ENCODE data around the gene FBLN5.

FBLN5 gene

DNA sequence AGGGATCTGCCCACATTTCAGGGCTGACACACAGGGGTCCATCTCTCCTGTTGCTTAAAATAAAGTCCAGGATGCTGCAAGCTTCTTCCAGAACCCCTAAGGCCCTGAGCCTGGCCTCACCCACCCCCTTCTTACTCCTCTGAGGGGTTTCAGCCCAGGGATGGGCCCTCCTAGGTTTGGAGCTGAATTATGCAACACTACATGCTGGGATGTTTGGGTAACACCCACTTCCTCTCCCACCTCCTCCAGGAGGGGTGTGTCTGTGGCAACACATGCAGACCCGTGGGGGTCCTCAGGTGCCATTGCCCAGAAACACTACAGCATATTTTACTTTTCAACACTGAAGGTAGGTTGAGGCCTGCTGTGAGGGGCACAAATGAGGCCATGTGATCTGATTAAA lies 5.4 kb downstream of the FBLN5 start:
- Histone ChIP-seq H3K4me1 (no peaks in the 10 kb centered on the region), H3K4me3 (ENCODE audit: low read depth, low read length) (no peak overlapping the region), H3K27me3 (peaks cover 26% of the 10 kb centered on the region), H3K36me3 (no peaks in the 10 kb centered on the region), H3K9me3 (no peaks in the 10 kb centered on the region)
- TF ChIP-seq, protein P1, sequence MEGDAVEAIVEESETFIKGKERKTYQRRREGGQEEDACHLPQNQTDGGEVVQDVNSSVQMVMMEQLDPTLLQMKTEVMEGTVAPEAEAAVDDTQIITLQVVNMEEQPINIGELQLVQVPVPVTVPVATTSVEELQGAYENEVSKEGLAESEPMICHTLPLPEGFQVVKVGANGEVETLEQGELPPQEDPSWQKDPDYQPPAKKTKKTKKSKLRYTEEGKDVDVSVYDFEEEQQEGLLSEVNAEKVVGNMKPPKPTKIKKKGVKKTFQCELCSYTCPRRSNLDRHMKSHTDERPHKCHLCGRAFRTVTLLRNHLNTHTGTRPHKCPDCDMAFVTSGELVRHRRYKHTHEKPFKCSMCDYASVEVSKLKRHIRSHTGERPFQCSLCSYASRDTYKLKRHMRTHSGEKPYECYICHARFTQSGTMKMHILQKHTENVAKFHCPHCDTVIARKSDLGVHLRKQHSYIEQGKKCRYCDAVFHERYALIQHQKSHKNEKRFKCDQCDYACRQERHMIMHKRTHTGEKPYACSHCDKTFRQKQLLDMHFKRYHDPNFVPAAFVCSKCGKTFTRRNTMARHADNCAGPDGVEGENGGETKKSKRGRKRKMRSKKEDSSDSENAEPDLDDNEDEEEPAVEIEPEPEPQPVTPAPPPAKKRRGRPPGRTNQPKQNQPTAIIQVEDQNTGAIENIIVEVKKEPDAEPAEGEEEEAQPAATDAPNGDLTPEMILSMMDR (IDR thresholded peaks at IDR 0.05; ENCODE audit: low read depth, low read length) = no peak
- DNase-seq = no peak

DNA sequence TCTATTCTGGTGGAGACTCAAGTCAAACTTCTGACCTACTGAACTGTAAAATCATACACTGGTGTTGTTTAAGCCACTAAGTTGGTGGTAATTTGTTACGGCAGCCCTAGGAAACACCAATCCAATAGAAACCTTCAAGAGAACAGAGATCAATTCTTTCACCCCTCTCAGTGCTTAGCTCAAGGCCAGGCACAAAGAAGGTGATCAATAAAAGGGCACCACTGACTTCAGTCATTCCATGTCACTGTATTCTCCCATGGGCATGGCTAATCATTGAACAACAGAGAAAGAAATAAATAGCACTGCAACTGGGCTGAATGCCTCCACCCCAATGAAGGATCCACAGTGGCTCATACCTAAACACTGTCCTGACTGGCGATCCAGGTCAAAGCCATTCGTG lies 7.3 kb downstream of the FBLN5 start:
- Histone ChIP-seq H3K36me3 (no peaks in the 10 kb centered on the region), H3K4me3 (ENCODE audit: low read depth, low read length) (no peak overlapping the region), H3K9me3 (no peaks in the 10 kb centered on the region), H3K4me1 (no peaks in the 10 kb centered on the region), H3K27me3 (peaks cover 9% of the 10 kb centered on the region)
- no peak for DNase-seq
- TF ChIP-seq, protein P1 (IDR thresholded peaks at IDR 0.05; ENCODE audit: low read depth, low read length) = no peak

DNA sequence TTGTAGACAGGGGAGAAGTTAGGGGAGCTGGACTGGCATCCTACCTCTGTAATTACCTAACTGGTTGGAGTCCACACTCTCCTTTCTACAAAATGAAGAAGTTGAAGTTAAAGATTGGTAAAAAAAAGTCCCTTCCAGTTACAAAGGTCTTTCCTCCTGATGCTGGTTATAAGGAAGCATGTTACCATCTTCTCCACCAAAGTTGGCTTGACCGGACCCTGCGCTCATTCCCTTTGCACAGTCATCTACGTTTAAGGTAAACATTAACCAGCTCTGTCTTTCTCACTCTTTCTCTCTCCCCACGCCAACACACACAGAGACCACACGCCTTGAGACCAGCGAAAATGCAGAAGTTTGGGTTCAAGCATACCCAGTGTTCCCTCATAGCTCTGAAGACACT lies 11.9 kb downstream of the FBLN5 start:
- Histone ChIP-seq H3K36me3 (no peaks in the 10 kb centered on the region), H3K27me3 (no peaks in the 10 kb centered on the region; the same call in 1 of the 2 replicates), H3K4me3 (ENCODE audit: low read depth, low read length) (no peak overlapping the region), H3K9me3 (no peaks in the 10 kb centered on the region), H3K4me1 (no peaks in the 10 kb centered on the region)
- TF ChIP-seq, protein P1 (IDR thresholded peaks at IDR 0.05; ENCODE audit: low read depth, low read length) = no peak
- DNase-seq = no peak

DNA sequence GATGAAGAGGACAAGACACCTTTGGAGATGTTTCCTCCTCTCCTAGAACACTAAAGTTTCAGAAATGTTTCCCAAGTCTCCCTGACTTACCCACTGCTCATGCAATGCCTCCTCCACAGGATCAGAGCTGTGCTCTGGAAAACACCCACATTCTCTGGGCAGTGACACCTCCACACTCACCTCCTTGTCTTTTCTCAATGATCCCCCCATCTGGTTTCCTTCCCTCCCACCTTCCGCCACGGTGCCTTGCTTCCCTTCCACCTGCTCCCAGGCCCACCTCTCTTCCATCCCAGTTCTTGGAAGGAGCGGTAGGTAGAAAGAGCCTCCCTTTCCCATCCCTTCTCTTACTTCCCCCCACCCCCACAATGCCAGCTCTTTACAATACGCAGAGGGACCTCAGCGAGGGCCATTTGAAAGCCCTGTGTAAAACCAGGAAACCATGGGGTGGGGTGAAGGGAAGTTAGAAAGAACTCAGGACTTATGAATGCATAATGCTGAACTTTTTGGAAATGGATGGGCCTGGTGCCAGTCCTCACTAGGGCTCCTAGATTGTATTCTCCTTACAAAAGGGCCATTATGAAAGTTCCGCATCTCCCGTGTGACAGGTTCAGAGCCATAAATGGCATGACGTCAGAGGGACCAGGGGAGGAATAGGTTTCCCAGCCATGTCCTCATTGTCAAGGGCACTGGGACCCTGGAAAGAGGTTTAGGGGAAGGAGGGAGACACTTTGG lies 12.8 kb downstream of the FBLN5 start:
- TF ChIP-seq, protein P1 (IDR thresholded peaks at IDR 0.05; ENCODE audit: low read depth, low read length) = no peak
- Histone ChIP-seq H3K4me3 (ENCODE audit: low read depth, low read length) (no peak overlapping the region), H3K4me1 (no peaks in the 10 kb centered on the region), H3K36me3 (no peaks in the 10 kb centered on the region), H3K9me3 (no peaks in the 10 kb centered on the region), H3K27me3 (no peaks in the 10 kb centered on the region; the same call in 1 of the 2 replicates)
- no peak for DNase-seq

DNA sequence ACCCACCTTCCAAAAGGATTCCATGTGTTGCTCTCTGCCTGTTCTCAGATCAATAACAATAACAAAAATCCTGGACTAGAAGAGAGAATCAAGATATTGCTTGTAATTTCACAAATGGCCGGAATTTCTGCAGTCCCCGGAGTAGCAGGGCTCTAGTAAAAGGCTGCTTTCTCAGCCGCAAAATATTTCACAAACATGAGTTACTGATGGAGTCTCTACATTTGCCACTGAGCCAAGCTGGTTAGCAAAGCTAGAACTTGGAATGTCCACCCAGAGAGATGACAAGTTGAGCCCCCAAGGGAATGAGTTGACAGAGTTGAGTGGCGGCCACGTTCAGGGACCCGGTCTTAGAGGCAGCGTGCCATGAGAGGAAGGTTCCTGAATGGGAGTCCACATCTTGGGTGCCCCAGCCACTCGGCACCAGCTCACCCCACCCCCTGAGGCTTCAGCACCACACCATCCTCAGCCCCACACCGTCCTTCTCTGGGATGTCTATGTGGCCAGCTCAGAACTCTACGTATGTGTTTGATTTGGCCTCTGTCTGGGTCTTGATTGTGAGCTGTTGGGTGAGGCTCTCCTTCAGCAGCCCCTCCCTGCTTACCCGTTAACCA lies 15.9 kb downstream of the FBLN5 start:
- Histone ChIP-seq H3K4me3 (ENCODE audit: low read depth, low read length) (no peak overlapping the region), H3K4me1 (no peaks in the 10 kb centered on the region), H3K9me3 (no peaks in the 10 kb centered on the region), H3K27me3 (no peaks in the 10 kb centered on the region; the same call in 1 of the 2 replicates), H3K36me3 (no peaks in the 10 kb centered on the region)
- DNase-seq = no peak
- TF ChIP-seq, protein P1 (IDR thresholded peaks at IDR 0.05; ENCODE audit: low read depth, low read length) = no peak

DNA sequence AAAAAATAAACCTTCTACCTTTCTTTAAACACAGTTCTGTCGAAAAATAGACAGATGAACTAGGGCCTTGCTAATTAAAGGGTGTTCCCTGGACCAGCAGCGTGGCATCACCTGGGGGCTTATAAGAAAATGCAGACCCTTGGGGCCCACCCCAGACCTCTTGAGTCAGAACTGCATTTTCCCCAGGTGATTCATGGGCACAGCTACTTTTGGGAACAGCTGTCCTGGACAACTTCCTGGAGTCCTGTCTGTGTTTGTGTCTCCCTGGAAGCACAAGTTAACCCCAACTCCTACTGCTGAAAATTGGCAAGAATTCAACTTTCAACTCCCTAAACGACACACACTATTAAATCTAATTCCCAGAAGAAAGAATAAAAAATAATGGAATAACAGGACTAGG lies 17.8 kb downstream of the FBLN5 start:
- Histone ChIP-seq H3K27me3 (no peaks in the 10 kb centered on the region), H3K4me3 (ENCODE audit: low read depth, low read length) (no peak overlapping the region), H3K4me1 (no peaks in the 10 kb centered on the region), H3K9me3 (no peaks in the 10 kb centered on the region), H3K36me3 (no peaks in the 10 kb centered on the region)
- DNase-seq = no peak
- TF ChIP-seq, protein P1 (IDR thresholded peaks at IDR 0.05; ENCODE audit: low read depth, low read length) = no peak

All from BE2C (cell line).